H9 (cell line): ENCODE measurements around the gene ZNF319. TPM values are rescaled to one million over a fixed set of nuclear protein-coding genes. Genes with fewer than 3 reads are reported as not detected.
A peak's percentile ranks its signal among the peaks of the same experiment; 100 is the strongest.

ENCODE experiments used
- DNase-seq: peaks from one replicate; pipeline ENCODE4 v3.0.0-alpha.2; 2017
- H2AFZ ChIP-seq: one replicate; pipeline ENCODE4 v1.6.1; 2013; ENCODE audit warnings: mild to moderate bottlenecking, low read length, control low read depth, moderate library complexity
- H2AK5ac ChIP-seq: 2 replicates; pipeline ENCODE4 v1.6.1; 2013; ENCODE audit warnings: low read length, control low read depth, mixed read lengths; ENCODE audit not compliant: insufficient read length
- H2BK120ac ChIP-seq: one replicate; pipeline ENCODE4 v1.6.1; 2013; ENCODE audit warnings: low read depth, mild to moderate bottlenecking, low read length, control low read depth, inconsistent platforms; ENCODE audit not compliant: poor library complexity, severe bottlenecking
- H2BK12ac ChIP-seq: 2 replicates; pipeline ENCODE4 v1.6.1; 2013; ENCODE audit warnings: low read length, control low read depth, mixed read lengths, low read depth; ENCODE audit not compliant: insufficient read length
- H2BK15ac ChIP-seq: 2 replicates; pipeline ENCODE4 v1.6.1; 2013; ENCODE audit warnings: low read depth, low read length, control low read depth
- H2BK20ac ChIP-seq: one replicate; pipeline ENCODE4 v1.6.1; 2013; ENCODE audit warnings: low read depth, mild to moderate bottlenecking, low read length, control low read depth, inconsistent platforms; ENCODE audit not compliant: poor library complexity, severe bottlenecking
- H2BK5ac ChIP-seq: 2 replicates; pipeline ENCODE4 v1.6.1; 2013; ENCODE audit warnings: low read length, control low read depth, mixed read lengths; ENCODE audit not compliant: insufficient read length
- H3K14ac ChIP-seq: 2 replicates; pipeline ENCODE4 v1.6.1; 2013; ENCODE audit warnings: low read length, control low read depth; ENCODE audit not compliant: insufficient read depth
- H3K18ac ChIP-seq: 2 replicates; pipeline ENCODE4 v1.6.1; 2013; ENCODE audit warnings: low read depth, mild to moderate bottlenecking, mixed read lengths, low read length, control low read depth; ENCODE audit not compliant: insufficient read length
- H3K23ac ChIP-seq: 2 replicates; pipeline ENCODE4 v1.6.1; 2013; ENCODE audit warnings: low read length, control low read depth, mixed read lengths, low read depth; ENCODE audit not compliant: insufficient read length
- H3K23me2 ChIP-seq: 2 replicates; pipeline ENCODE4 v1.6.1; 2013; ENCODE audit warnings: low read depth, mild to moderate bottlenecking, mixed read lengths, low read length, control low read depth; ENCODE audit not compliant: insufficient read length, poor library complexity, severe bottlenecking
- H3K27ac ChIP-seq: 2 replicates; pipeline ENCODE4 v1.5.1; 2013; ENCODE audit warnings: low read length, control low read depth, mixed read lengths, low read depth; ENCODE audit not compliant: insufficient read length
- H3K27me3 ChIP-seq: 2 replicates; pipeline ENCODE4 v1.6.1; 2013; ENCODE audit warnings: low read length, control low read depth, inconsistent platforms; ENCODE audit not compliant: insufficient read depth
- H3K4ac ChIP-seq: 2 replicates; pipeline ENCODE4 v1.6.1; 2013; ENCODE audit warnings: low read depth, mild to moderate bottlenecking, control low read depth, inconsistent platforms, low read length, moderate library complexity
- H3K4me1 ChIP-seq: 2 replicates; pipeline ENCODE4 v1.6.1; 2013; ENCODE audit warnings: low read length, control low read depth, inconsistent platforms; ENCODE audit not compliant: insufficient read depth
- H3K4me2 ChIP-seq: 2 replicates; pipeline ENCODE4 v1.6.1; 2013; ENCODE audit warnings: low read length, control low read depth, mixed read lengths; ENCODE audit not compliant: insufficient read length, insufficient read depth
- H3K56ac ChIP-seq: 2 replicates; pipeline ENCODE4 v1.6.1; 2013; ENCODE audit warnings: low read depth, mild to moderate bottlenecking, mixed read lengths, low read length, control low read depth; ENCODE audit not compliant: insufficient read length
- H3K79me1 ChIP-seq: 2 replicates; pipeline ENCODE4 v1.6.1; 2013; ENCODE audit warnings: low read depth, mild to moderate bottlenecking, moderate library complexity, low read length, control low read depth, inconsistent platforms; ENCODE audit not compliant: insufficient read depth, poor library complexity, severe bottlenecking
- H3K79me2 ChIP-seq: 2 replicates; pipeline ENCODE4 v1.6.1; 2013; ENCODE audit warnings: low read length, control low read depth, inconsistent platforms; ENCODE audit not compliant: insufficient read depth
- H3K9ac ChIP-seq: 2 replicates; pipeline ENCODE4 v1.6.1; 2013; ENCODE audit warnings: low read length, control low read depth, mixed read lengths; ENCODE audit not compliant: insufficient read length; ENCODE audit errors: extremely low read depth
- H3K9me3 ChIP-seq: one replicate; pipeline ENCODE4 v1.6.1; 2013; ENCODE audit warnings: low read depth, low read length, inconsistent platforms; ENCODE audit not compliant: control insufficient read depth
- H3T11ph ChIP-seq: one replicate; pipeline ENCODE4 v1.6.1; 2013; ENCODE audit warnings: mild to moderate bottlenecking, low read length, control low read depth, inconsistent platforms
- H4K20me1 ChIP-seq: one replicate; pipeline ENCODE4 v1.6.1; 2013; ENCODE audit not compliant: control insufficient read depth, insufficient read length, insufficient read depth
- H4K5ac ChIP-seq: 2 replicates; pipeline ENCODE4 v1.6.1; 2013; ENCODE audit warnings: low read depth, mild to moderate bottlenecking, mixed read lengths, low read length, control low read depth; ENCODE audit not compliant: insufficient read length
- H4K8ac ChIP-seq: replicated peaks from 2 replicates; pipeline ENCODE4 v1.6.1; 2013; ENCODE audit warnings: low read length, control low read depth, mixed read lengths, low read depth; ENCODE audit not compliant: insufficient read length
- H4K91ac ChIP-seq: 2 replicates; pipeline ENCODE4 v1.6.1; 2013; ENCODE audit warnings: low read depth, mild to moderate bottlenecking, moderate library complexity, mixed read lengths, low read length, control low read depth; ENCODE audit not compliant: insufficient read length
- H3K27ac Mint-ChIP-seq, 3 experiments: 2 replicates in 2 of 3; 3 replicates in 1 of 3; pipeline ENCODE4 v1.8.0; 2020 to 2021; ENCODE audit warnings: mixed read lengths in 3 of 3, mild to moderate bottlenecking in 1 of 3, moderate library complexity in 1 of 3
- H3K27me3 Mint-ChIP-seq: 2 replicates; pipeline ENCODE4 v1.8.0; 2021; ENCODE audit warnings: low read depth, mild to moderate bottlenecking, moderate library complexity, mixed read lengths
- H3K36me3 Mint-ChIP-seq, 3 experiments: 2 replicates in 2 of 3; 3 replicates in 1 of 3; pipeline ENCODE4 v1.8.0; 2020 to 2021; ENCODE audit warnings: low read depth in 3 of 3, mixed read lengths in 3 of 3; ENCODE audit not compliant: insufficient read depth in 1 of 3
- H3K4me1 Mint-ChIP-seq, 2 experiments: 2 replicates each; pipeline ENCODE4 v1.8.0; 2020; ENCODE audit warnings: mixed read lengths in 2 of 2
- H3K4me3 Mint-ChIP-seq, 2 experiments: 2 replicates in 1 of 2; 3 replicates in 1 of 2; pipeline ENCODE4 v1.8.0; 2020 to 2021; ENCODE audit warnings: mild to moderate bottlenecking in 2 of 2, mixed read lengths in 2 of 2, moderate library complexity in 1 of 2
- H3K9me3 Mint-ChIP-seq, 2 experiments: 2 replicates in 1 of 2; 3 replicates in 1 of 2; pipeline ENCODE4 v1.8.0; 2020; ENCODE audit warnings: mild to moderate bottlenecking in 2 of 2, mixed read lengths in 2 of 2, moderate library complexity in 1 of 2
- CTCF ChIP-seq: fragments of 200-600 bp; sonication (generic); conservative IDR thresholded peaks from 3 replicates; pipeline ENCODE4 v1.8.0; 2021; ENCODE audit warnings: antibody characterized with exemption, mild to moderate bottlenecking
- WGBS: extraction: QIAGEN DNeasy Blood & Tissue Kit; methylation state at CpG from one replicate; pipeline ENCODE4 v1.1.7; 2013; ENCODE audit warnings: missing lambda C conversion rate, low lambda C conversion rate, mixed read lengths; ENCODE audit not compliant: insufficient read length; ENCODE audit errors: extremely low coverage; 5-methylcytosine and 5-hydroxymethylcytosine counted together
- total RNA-seq: library from RNA; stranded (reverse); gene quantifications from 2 replicates; pipeline ENCODE4 v1.2.1, GENCODE V29; 2021

The ZNF319 gene
- total RNA-seq, 1 experiment from 2014 or later: 5.6 TPM

DNA sequence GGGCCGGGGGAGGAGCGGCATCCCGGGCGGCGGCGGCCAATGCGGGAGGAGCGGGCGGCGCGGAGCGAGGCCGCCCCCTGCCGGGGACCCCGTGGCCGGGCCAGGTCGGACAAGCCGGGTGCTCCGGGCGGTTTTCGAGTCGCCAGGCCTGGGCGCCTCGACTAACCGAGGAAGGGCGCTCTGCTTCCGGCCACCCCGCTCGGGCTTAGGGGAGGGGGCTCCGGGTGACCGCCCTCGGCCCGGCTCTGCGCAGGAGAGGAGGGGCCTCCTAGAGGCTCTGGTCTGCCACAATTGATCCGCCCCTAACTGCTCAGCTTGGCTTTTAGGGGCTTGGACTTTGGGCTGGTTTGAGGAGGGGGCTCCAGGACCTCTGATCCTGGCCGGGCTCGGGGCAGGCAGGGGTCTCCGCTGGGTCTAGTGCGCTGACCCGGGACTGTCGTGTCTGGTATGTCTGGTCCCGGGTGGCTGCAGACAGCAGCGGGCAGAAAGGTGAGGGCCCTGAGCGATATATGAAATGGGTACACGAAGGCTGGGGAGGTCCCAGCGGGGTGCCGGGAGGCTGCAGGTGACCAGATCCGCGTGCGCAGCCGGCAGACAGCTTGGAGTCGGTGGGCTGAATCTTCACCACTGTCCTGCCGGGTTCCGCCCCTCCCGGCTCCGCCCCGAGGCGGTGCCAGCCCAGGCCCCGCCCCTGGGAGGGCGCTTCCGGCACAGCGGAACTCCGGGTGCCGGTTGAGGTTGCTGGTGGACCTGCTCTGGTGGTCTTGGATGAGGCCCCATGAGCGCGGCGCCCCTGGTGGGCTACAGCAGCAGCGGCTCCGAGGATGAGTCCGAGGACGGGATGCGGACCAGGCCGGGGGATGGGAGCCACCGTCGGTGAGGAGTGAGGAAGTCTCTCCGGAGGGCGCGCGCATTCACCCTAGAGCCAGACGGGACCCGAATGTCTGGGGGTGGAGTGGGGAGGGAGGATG, 519 bp upstream of the ZNF319 start, which contains the start of gene USB1:
USB1 (plus strand) TSS at position 702 of the 971 bp plus-strand sequence; CDS start at position 779, 77 bp downstream.
- Histone ChIP-seq H3K23me2 (peaks cover 8% of the 10 kb centered on the region), H3K79me2 (no peaks in the 10 kb centered on the region; the same call in 1 of the 2 replicates), H3K18ac (peak within 1 kb of the TSS; percentile 18), H2BK15ac (no peak within 1 kb of the TSS), H3T11ph (no peak within 1 kb of the TSS), H2AFZ (no peak within 1 kb of the TSS), H3K79me1 (no peaks in the 10 kb centered on the region), H3K56ac (no peak within 1 kb of the TSS), H4K91ac (no peak within 1 kb of the TSS), H3K4me2 (peak within 1 kb of the TSS; percentile 68), H2BK20ac (no peak within 1 kb of the TSS), H2BK12ac (no peak within 1 kb of the TSS), H4K5ac (no peak within 1 kb of the TSS), H4K20me1 (no peaks in the 10 kb centered on the region), H3K27ac (no peak within 1 kb of the TSS), H3K9me3 (no peaks in the 10 kb centered on the region), H3K4me1 (peaks cover 2% of the 10 kb centered on the region; the same call in 1 of the 2 replicates), H2AK5ac (no peak within 1 kb of the TSS), H3K14ac (0 out of 2 replicates have a peak within 1 kb of the TSS, but pooled peaks have one; percentile 6), H3K27me3 (no peaks in the 10 kb centered on the region), H2BK5ac (no peak within 1 kb of the TSS), H3K4ac (no peak within 1 kb of the TSS), H3K23ac (no peak within 1 kb of the TSS), H2BK120ac (no peak within 1 kb of the TSS), H3K9ac (peak within 1 kb of the TSS; percentile 25), H4K8ac (no peak within 1 kb of the TSS)
- no CpG with 5 or more reads among the region's 81 CpGs for WGBS
- peak within 1 kb of the TSS; percentile 66 to 94 (median 89); a peak in 4 of 7 replicates for H3K27ac Mint-ChIP-seq
- TF ChIP-seq CTCF: peak; percentile 66
- no peaks in the 10 kb centered on the region for H3K27me3 Mint-ChIP-seq
- peak; percentile 94 for DNase-seq
- peak within 1 kb of the TSS; percentile 92 to 93 for H3K4me3 Mint-ChIP-seq
- peaks cover 12 to 48% (median 39%) of the 10 kb centered on the region in 3 experiments; a peak in 6 of 7 replicates for H3K36me3 Mint-ChIP-seq
- no peaks in the 10 kb centered on the region; a peak in 1 of 5 replicates for H3K9me3 Mint-ChIP-seq
- peaks cover 16 to 17% of the 10 kb centered on the region in 2 experiments for H3K4me1 Mint-ChIP-seq
